Esophagus squamous epithelium (tissue), 4 donors: ENCODE measurements around the gene ARHGEF25.

Experiments
- POLR2A ChIP-seq, 4 donors: fragments of 450-650 bp; IDR thresholded peaks; one replicate each; pipeline ENCODE4 v1.6.1; 2017; ENCODE audit warnings: antibody characterized with exemption in 4 of 4, mild to moderate bottlenecking in 4 of 4, moderate library complexity in 3 of 4
- TF ChIP-seq, protein P1 (sequence below), 6 experiments: fragments of 450-650 bp in 4 of 6; fragments of 200-600 bp in 2 of 6; sonication (generic) in 2 of 6; IDR thresholded peaks; one replicate each; pipeline ENCODE4 v1.5.1; 2016 to 2019; ENCODE audit warnings: antibody characterized with exemption in 6 of 6, mild to moderate bottlenecking in 4 of 6, moderate library complexity in 4 of 6

DNA sequence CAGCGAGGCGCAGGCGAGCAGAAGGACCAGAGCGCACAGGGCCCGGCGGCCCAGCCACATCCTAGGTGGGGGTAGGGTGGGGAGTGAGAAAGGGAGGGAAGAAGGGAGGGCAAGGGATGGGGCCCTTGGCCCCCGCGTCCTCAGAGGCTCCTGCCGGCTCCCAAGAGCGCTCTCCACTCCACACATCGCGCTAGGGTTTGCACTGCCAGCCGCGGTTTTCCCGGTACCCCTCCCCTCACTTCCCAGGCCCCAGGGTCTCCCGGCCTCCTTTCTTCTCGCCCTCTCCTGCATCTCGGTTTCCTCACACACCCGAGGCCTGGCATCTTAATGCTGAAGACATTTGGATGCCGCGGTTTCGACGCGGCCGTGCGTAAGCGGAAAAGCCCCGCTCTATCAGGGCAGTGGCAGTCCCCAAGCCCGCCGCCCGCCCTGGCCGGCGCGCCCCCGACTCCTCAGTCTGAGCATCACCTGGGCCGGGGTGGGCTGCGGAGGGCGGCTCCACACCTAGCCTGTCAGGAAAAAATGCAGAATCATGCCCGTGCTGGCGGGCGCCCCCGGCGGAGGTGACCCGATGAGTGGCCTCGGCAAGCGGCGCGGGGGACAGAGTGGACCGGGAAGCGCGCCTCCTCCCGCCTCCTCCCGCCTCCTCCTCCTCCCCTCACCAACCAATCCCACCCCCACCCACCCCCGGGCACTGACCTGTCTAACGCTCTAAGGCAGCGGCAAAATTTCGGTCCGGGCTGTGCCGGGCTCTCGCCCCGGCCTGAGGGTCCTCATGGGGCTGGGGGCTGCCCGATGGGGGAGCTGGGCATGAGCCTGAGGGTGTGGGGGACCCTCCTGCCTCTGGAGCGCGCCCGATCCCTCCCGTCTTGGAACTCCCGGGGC lies 21.1 kb downstream of the ARHGEF25 start:
- no peak for TF ChIP-seq POLR2A (IDR thresholded peaks at IDR 0.05)
- TF ChIP-seq, protein P1, sequence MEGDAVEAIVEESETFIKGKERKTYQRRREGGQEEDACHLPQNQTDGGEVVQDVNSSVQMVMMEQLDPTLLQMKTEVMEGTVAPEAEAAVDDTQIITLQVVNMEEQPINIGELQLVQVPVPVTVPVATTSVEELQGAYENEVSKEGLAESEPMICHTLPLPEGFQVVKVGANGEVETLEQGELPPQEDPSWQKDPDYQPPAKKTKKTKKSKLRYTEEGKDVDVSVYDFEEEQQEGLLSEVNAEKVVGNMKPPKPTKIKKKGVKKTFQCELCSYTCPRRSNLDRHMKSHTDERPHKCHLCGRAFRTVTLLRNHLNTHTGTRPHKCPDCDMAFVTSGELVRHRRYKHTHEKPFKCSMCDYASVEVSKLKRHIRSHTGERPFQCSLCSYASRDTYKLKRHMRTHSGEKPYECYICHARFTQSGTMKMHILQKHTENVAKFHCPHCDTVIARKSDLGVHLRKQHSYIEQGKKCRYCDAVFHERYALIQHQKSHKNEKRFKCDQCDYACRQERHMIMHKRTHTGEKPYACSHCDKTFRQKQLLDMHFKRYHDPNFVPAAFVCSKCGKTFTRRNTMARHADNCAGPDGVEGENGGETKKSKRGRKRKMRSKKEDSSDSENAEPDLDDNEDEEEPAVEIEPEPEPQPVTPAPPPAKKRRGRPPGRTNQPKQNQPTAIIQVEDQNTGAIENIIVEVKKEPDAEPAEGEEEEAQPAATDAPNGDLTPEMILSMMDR (IDR thresholded peaks at IDR 0.05), result no peak
